HEK293T (cell line): ENCODE data around the gene POGLUT3.

Experiments used
- ARNT ChIP-seq: fragments of 450-650 bp; IDR thresholded peaks from 2 replicates; pipeline ENCODE4 v1.6.1; 2017; ENCODE audit warnings: mild to moderate bottlenecking
- BHLHE40 ChIP-seq: fragments of 450-650 bp; IDR thresholded peaks from 2 replicates; pipeline ENCODE4 v1.6.1; 2016; ENCODE audit warnings: mild to moderate bottlenecking, moderate library complexity, borderline replicate concordance
- FOXA1 ChIP-seq: fragments of 450-650 bp; IDR thresholded peaks from 2 replicates; pipeline ENCODE4 v1.6.1; 2016; ENCODE audit warnings: mild to moderate bottlenecking
- FOXK2 ChIP-seq: fragments of 450-650 bp; IDR thresholded peaks from 2 replicates; pipeline ENCODE4 v1.6.1; 2016; ENCODE audit warnings: mild to moderate bottlenecking
- FOXM1 ChIP-seq: fragments of 450-650 bp; IDR thresholded peaks from 2 replicates; pipeline ENCODE4 v1.6.1; 2017; ENCODE audit warnings: mild to moderate bottlenecking, borderline replicate concordance
- HDGF ChIP-seq: fragments of 450-650 bp; IDR thresholded peaks from 2 replicates; pipeline ENCODE4 v1.6.1; 2017; ENCODE audit warnings: antibody characterized with exemption, borderline replicate concordance
- L3MBTL2 ChIP-seq: fragments of 450-650 bp; conservative IDR thresholded peaks from 2 replicates; pipeline ENCODE4 v1.6.1; 2016; ENCODE audit warnings: mild to moderate bottlenecking
- NFRKB ChIP-seq: fragments of 450-650 bp; IDR thresholded peaks from 2 replicates; pipeline ENCODE4 v1.6.1; 2016; ENCODE audit warnings: mild to moderate bottlenecking, moderate library complexity
- SP1 ChIP-seq: fragments of 450-650 bp; IDR thresholded peaks from 2 replicates; pipeline ENCODE4 v1.6.1; 2017
- SUZ12 ChIP-seq: fragments of 450-650 bp; IDR thresholded peaks from 2 replicates; pipeline ENCODE4 v1.6.1; 2016; ENCODE audit warnings: mild to moderate bottlenecking
- TARDBP ChIP-seq: fragments of 450-650 bp; IDR thresholded peaks from 2 replicates; pipeline ENCODE4 v1.6.1; 2016
- ZNF384 ChIP-seq: fragments of 450-650 bp; IDR thresholded peaks from 2 replicates; pipeline ENCODE4 v1.6.1; 2016

GRCh38 chr11:108541531-108541930, 43.3 kb upstream of the POGLUT3 start:
- TF ChIP-seq L3MBTL2 (no peak), FOXM1 (no peak), BHLHE40 (no peak), SUZ12 (no peak), SP1 (no peak), FOXK2 (no peak), FOXA1 (no peak), ARNT (no peak), NFRKB (no peak), HDGF (no peak), ZNF384 (no peak), TARDBP (no peak)
